Right atrium auricular region (tissue), 2 donors: ENCODE data around the gene ADRM1. TPM values are rescaled to one million over a fixed set of nuclear protein-coding genes. Genes with fewer than 3 reads are reported as not detected.

Experiments
- DNase-seq: peaks from one replicate; pipeline ENCODE4 v3.0.0-alpha.2; 2019; ENCODE audit warnings: low spot score
- H3K27ac ChIP-seq, 2 donors: fragments of 200-600 bp; sonication (generic); 1 replicate in 1 of 2; 2 replicates in 1 of 2; pipeline ENCODE4 v1.5.1; 2016 to 2019
- H3K27me3 ChIP-seq, 2 donors: fragments of 200-600 bp; sonication (generic); one replicate each; pipeline versions ENCODE4 v1.5.1 to v1.6.0; 2017 to 2019
- H3K36me3 ChIP-seq: fragments of 200-600 bp; sonication (generic); one replicate; pipeline ENCODE4 v1.5.1; 2016
- H3K4me1 ChIP-seq, 2 donors: fragments of 200-600 bp; sonication (generic); one replicate each; pipeline versions ENCODE4 v1.5.1 to v1.6.0; 2017 to 2019
- H3K4me3 ChIP-seq, 2 donors: fragments of 200-600 bp; sonication (generic); 1 replicate in 1 of 2; 2 replicates in 1 of 2; pipeline ENCODE4 v1.5.1; 2017 to 2019; ENCODE audit warnings: mild to moderate bottlenecking in 1 of 2, moderate library complexity in 1 of 2
- H3K9me3 ChIP-seq, 2 donors: fragments of 200-600 bp; sonication (generic); one replicate each; pipeline ENCODE4 v1.5.1; 2019
- total RNA-seq, 2 donors: library from RNA; depleted of rRNA; stranded (reverse); fragments of >200 nt; gene quantifications; one replicate each; pipeline ENCODE4 v1.1.0, GENCODE V29; 2016
- TF ChIP-seq, protein P1 (sequence below), 2 donors: fragments of 200-600 bp; sonication (generic); IDR thresholded peaks; one replicate each; pipeline ENCODE4 v1.5.1; 2019; ENCODE audit warnings: antibody characterized with exemption in 2 of 2

ADRM1 gene
- total RNA-seq, 2 donors from 2014 or later, result 95.9 to 128 TPM

DNA sequence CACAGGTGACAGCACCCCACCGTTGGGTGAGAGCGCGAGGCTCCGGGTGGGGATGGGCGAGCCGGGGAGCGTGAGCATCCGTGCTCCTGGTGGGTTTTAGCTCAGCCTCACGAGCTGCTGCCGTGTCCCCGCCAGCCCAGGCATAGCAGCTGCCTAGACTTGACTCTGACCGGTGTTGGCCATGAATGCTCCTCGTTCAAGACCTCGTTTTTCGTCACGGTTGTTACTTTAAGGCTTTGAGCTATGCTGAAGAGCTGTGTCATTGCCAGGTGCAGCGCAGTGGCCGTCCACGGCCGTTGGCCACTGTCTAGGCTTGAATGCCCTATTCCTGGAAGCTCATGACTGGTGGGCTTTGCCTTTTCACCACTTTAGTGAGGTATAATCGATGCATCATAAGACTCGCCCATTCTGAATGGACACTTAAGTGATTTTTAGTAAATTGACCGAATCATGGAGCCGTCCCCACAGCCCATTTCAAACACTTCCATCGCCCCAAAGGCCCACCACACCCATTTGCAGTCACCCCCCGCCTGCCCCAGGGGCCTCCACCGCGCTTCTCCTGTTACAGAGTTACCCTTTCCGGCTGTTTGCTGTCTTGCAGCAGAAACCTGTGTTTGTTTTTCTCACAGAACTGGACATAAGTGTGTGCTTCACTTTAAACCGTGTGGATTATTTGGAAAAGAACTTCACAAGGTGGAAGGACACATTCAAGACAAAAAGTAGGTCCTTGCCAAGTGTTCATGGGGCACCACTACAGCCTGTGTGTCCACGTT lies 21.4 kb upstream of the ADRM1 start:
- Histone ChIP-seq H3K9me3 (no peaks in the 10 kb centered on the region), H3K36me3 (peaks cover 54% of the 10 kb centered on the region), H3K4me3 (no peak overlapping the region), H3K4me1 (peaks cover 0 to 42% of the 10 kb centered on the region in 2 donors), H3K27me3 (no peaks in the 10 kb centered on the region), H3K27ac (no peak overlapping the region)
- no peak for DNase-seq
- TF ChIP-seq, protein P1, sequence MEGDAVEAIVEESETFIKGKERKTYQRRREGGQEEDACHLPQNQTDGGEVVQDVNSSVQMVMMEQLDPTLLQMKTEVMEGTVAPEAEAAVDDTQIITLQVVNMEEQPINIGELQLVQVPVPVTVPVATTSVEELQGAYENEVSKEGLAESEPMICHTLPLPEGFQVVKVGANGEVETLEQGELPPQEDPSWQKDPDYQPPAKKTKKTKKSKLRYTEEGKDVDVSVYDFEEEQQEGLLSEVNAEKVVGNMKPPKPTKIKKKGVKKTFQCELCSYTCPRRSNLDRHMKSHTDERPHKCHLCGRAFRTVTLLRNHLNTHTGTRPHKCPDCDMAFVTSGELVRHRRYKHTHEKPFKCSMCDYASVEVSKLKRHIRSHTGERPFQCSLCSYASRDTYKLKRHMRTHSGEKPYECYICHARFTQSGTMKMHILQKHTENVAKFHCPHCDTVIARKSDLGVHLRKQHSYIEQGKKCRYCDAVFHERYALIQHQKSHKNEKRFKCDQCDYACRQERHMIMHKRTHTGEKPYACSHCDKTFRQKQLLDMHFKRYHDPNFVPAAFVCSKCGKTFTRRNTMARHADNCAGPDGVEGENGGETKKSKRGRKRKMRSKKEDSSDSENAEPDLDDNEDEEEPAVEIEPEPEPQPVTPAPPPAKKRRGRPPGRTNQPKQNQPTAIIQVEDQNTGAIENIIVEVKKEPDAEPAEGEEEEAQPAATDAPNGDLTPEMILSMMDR (IDR thresholded peaks at IDR 0.05), result no peak

DNA sequence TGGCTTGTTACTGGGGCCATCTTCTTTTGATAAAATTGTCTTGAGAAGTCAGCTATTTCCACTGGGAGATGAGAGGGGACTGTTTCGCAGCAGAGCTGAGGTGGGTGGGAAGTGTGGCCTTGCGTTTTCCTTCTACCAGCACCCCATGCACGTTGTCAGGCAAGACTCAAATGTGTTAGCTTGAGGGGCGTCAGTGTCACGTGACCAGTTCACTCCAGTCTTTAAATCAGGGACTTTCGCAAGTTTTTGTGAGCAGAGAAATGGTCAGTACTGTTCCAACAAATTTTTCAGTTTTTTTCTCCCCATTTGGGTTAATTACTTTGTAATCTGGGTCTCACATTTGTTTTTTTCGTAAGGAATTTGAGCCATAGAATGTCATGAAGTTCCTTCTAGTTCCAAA lies 20.7 kb upstream of the ADRM1 start:
- TF ChIP-seq, protein P1 (IDR thresholded peaks at IDR 0.05), result no peak
- H3K4me3 ChIP-seq, result no peak overlapping the region
- H3K9me3 ChIP-seq, result no peaks in the 10 kb centered on the region
- H3K27me3 ChIP-seq, result no peaks in the 10 kb centered on the region
- DNase-seq, result no peak
- peak overlapping the region; percentile 78 to 83 for H3K27ac ChIP-seq
- peaks cover 61% of the 10 kb centered on the region for H3K36me3 ChIP-seq
- H3K4me1 ChIP-seq, result peaks cover 0 to 42% of the 10 kb centered on the region in 2 donors

DNA sequence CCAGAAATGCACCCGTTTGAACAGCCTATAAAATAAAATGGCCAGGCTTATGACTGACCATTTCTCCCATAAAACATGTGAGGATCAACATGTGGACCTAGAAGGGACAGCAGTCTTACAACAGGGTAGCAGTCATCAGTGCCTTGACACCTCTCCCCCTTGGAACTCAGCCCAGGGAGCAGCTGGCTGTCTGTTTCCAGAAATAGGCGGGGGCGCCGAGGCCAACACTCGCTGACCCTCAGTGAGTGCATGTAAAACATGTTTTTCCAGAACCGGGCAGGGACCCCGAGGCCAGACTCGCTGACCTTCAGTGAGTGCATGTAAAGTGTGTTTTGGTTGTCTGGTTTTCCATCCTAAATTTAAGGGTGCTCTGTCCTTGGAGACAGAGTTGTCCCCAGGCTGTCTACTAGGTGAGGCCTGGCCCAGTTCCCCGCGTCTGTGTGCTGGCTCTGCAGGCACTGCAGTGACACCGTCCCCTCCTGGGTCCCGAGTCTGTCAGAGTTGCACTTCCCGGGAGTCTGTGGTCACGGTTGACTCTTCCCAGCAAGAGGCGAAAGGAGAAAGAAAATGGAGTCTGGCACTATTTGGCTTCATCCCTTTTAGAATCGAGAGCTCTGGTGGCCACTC lies 19.8 kb upstream of the ADRM1 start:
- H3K4me3 ChIP-seq, result no peak overlapping the region
- DNase-seq, result no peak
- peaks cover 67% of the 10 kb centered on the region for H3K36me3 ChIP-seq
- peak overlapping the region; percentile 78 to 83 for H3K27ac ChIP-seq
- H3K9me3 ChIP-seq, result no peaks in the 10 kb centered on the region
- TF ChIP-seq, protein P1 (IDR thresholded peaks at IDR 0.05), result no peak
- no peaks in the 10 kb centered on the region for H3K27me3 ChIP-seq
- H3K4me1 ChIP-seq, result peaks cover 0 to 45% of the 10 kb centered on the region in 2 donors

DNA sequence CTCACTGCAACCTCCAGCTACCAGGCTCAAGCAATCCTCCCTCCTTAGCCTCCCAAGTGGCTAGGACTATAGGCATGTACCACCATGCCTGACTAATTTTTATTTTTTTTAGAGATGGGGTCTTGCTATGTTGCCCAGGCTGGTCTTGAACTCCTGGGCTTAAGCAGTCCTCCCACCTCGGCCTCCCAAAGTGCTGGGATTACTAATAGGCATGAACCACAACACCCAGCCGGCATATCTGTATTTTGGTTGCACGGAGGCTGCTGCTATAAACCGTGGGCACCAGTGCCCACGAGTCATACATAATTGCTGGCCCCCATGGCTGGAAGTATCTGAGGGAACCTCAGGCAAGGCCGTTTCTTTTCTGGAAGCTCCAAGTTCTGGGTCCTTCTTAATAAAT lies 18.3 kb upstream of the ADRM1 start:
- no peak for DNase-seq
- H3K9me3 ChIP-seq, result no peaks in the 10 kb centered on the region
- peaks cover 68% of the 10 kb centered on the region for H3K36me3 ChIP-seq
- H3K27ac ChIP-seq, result peak overlapping the region in 1 of 2 donors; percentile 78
- H3K4me3 ChIP-seq, result no peak overlapping the region
- TF ChIP-seq, protein P1 (IDR thresholded peaks at IDR 0.05), result no peak
- peaks cover 0 to 45% of the 10 kb centered on the region in 2 donors for H3K4me1 ChIP-seq
- H3K27me3 ChIP-seq, result no peaks in the 10 kb centered on the region

DNA sequence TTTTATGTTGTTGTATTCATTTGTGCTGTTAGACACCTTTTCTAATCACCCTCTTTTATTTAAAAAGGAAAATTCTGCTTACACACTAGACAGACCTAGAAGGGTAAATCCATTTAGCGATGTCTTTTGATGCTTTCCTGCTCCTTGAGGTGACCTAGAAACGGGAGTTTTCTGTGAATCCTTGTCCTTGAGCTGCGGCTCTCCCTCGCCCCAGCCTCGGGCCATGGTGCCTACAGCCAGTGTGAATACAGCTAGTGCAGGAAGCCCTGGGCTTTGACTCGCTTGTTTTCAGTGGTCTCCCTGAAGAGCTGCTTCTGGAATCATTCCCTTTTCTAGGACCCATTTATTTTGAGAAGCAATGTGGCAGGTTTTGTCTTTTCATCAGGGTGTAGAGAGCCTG lies 17.6 kb upstream of the ADRM1 start:
- TF ChIP-seq, protein P1 (IDR thresholded peaks at IDR 0.05), result no peak
- Histone ChIP-seq H3K4me1 (peaks cover 0 to 45% of the 10 kb centered on the region in 2 donors), H3K4me3 (no peak overlapping the region), H3K36me3 (peaks cover 67% of the 10 kb centered on the region), H3K27me3 (no peaks in the 10 kb centered on the region), H3K9me3 (no peaks in the 10 kb centered on the region), H3K27ac (peak overlapping the region; percentile 78 to 89)
- DNase-seq, result no peak
